ENCODE data around the gene BCL10. TPM values are rescaled to one million over a fixed set of nuclear protein-coding genes. Genes with fewer than 3 reads are reported as not detected.

The BCL10 gene
- total RNA-seq, 1 experiment from 2014 or later, result 43.9 TPM

DNA sequence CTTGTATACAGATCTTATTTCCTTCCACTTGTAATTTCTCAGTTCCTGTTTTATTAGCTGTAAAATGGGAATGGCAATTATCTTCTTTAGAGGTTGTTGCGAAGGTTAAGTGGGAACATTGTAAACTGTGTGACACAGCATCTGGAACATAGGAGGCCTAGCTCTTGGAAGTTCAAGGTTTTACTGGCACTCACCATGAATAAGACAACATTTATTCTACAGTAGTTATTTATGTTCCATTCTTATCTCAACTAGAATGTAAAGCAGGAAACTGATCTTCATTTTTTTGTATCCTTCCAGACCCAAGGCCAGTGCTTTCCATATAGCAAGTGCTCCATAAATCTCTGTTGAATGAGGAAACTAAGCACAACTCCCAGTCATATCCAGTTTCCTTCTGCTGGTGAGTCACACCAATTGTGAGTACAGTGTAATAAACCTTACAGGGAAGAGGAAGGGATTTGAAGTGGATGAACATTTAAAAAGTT lies 1.4 kb downstream of the BCL10 start:
- no peaks in the 10 kb centered on the region for H3K9me3 Mint-ChIP-seq (ENCODE audit: unreplicated experiment)
- peaks cover 17% of the 10 kb centered on the region for H3K36me3 Mint-ChIP-seq (ENCODE audit: insufficient read depth, unreplicated experiment)
- H3K4me3 Mint-ChIP-seq (ENCODE audit: unreplicated experiment), result peak overlapping the region; percentile 77
- no peaks in the 10 kb centered on the region for H3K27me3 Mint-ChIP-seq (ENCODE audit: insufficient read depth, unreplicated experiment)
- CTCF ChIA-PET, result interaction anchor here (0.9 to 4.0 kb wide), 4 partner anchors 12 to 297 kb away, joined by 3 to 42 read pairs (median 6); partner anchors contain the start of gene C1orf52
- no TSS peak for BruUV-seq (replicated peaks)
- DNase-seq (ENCODE audit: unreplicated experiment), result peak; percentile 78
- peaks cover 38% of the 10 kb centered on the region for H3K4me1 Mint-ChIP-seq (ENCODE audit: insufficient read depth, unreplicated experiment)
- POLR2A ChIA-PET, result interaction anchor here (0.8 to 12.8 kb wide), 14 partner anchors 7 to 1149 kb away, joined by 3 to 271 read pairs (median 8); partner anchors contain the start of genes C1orf52, CCN1, CLCA2 and DDAH1
- H3K27ac Mint-ChIP-seq (ENCODE audit: low read depth, unreplicated experiment), result peak overlapping the region; percentile 85
- TF ChIP-seq, protein P1, sequence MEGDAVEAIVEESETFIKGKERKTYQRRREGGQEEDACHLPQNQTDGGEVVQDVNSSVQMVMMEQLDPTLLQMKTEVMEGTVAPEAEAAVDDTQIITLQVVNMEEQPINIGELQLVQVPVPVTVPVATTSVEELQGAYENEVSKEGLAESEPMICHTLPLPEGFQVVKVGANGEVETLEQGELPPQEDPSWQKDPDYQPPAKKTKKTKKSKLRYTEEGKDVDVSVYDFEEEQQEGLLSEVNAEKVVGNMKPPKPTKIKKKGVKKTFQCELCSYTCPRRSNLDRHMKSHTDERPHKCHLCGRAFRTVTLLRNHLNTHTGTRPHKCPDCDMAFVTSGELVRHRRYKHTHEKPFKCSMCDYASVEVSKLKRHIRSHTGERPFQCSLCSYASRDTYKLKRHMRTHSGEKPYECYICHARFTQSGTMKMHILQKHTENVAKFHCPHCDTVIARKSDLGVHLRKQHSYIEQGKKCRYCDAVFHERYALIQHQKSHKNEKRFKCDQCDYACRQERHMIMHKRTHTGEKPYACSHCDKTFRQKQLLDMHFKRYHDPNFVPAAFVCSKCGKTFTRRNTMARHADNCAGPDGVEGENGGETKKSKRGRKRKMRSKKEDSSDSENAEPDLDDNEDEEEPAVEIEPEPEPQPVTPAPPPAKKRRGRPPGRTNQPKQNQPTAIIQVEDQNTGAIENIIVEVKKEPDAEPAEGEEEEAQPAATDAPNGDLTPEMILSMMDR (IDR thresholded peaks at IDR 0.05; ENCODE audit: unreplicated experiment), result no peak
- intact Hi-C loops (cut with micrococcal nuclease), result loop anchor here (1.0 kb wide), 1 partner anchor 16 kb away; the partner anchor contains the start of gene C1orf52

DNA sequence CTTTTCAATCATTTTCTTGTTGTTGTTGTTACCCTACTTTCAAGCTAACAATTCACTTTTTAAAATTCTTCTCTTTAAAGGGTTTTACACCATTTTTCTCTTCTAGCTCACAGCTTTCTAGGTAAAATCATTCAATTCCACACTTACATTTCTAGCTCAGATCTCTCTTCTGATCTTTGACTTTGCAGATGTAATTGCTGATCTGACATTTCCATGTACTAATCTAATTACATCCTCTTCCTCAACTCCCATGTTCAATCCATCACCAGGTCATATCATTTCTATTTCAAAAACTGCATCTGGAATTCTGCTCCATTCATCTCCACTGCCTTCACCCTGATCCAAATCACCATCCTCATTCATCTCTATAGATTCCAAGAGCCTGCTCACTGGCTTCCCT lies 3.0 kb downstream of the BCL10 start:
- peaks cover 33% of the 10 kb centered on the region for H3K36me3 Mint-ChIP-seq (ENCODE audit: insufficient read depth, unreplicated experiment)
- no peak for DNase-seq (ENCODE audit: unreplicated experiment)
- H3K9me3 Mint-ChIP-seq (ENCODE audit: unreplicated experiment), result no peaks in the 10 kb centered on the region
- TF ChIP-seq, protein P1 (IDR thresholded peaks at IDR 0.05; ENCODE audit: unreplicated experiment), result no peak
- no TSS peak for BruUV-seq (replicated peaks)
- intact Hi-C loops (cut with micrococcal nuclease), result no loop called here
- CTCF ChIA-PET, result interaction anchor here (0.7 to 1.8 kb wide), 4 partner anchors 10 to 136 kb away, joined by 3 to 18 read pairs (median 4); partner anchors contain the start of gene C1orf52
- H3K4me1 Mint-ChIP-seq (ENCODE audit: insufficient read depth, unreplicated experiment), result peaks cover 25% of the 10 kb centered on the region
- no peak overlapping the region for H3K27ac Mint-ChIP-seq (ENCODE audit: low read depth, unreplicated experiment)
- POLR2A ChIA-PET, result interaction anchor here (0.7 to 12.8 kb wide), 3 partner anchors 12 to 73 kb away, joined by 3 to 271 read pairs (median 131); partner anchors contain the start of gene C1orf52
- H3K27me3 Mint-ChIP-seq (ENCODE audit: insufficient read depth, unreplicated experiment), result no peaks in the 10 kb centered on the region
- H3K4me3 Mint-ChIP-seq (ENCODE audit: unreplicated experiment), result peak overlapping the region; percentile 77

DNA sequence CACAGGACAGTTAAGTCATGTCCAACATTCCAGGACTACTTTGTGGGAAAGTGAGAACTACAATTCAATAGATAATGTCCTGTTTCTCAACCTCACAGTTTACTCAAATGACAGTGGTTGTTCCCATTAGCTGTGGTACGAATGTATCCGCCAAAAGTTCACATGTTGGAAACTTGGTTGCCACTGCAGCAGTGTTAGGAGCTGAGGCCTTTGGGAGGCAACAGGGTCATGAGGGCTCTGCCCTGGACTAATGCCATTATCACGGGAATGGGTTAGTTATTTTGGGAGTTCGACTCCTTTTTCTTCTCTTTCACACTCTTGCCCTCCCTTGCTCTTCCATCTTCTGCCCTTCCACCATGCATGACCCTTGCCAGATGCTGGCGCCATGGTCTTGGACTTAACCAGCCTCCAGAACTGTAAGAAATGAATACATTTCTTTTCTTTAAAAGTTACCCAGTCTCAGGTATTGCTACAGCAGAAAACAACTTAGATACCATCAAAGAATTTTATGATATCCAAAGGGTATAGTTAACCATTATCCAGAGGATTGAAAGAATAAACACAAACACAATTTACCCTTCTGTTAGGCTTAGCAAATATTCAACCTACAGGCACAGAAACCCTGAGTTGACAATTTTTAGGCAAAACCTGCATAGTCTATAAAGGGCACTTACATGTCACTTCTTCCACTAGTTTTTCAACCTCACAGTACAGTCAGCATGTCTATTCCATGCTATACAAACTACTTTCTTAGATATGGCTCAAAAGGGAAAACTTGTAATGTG lies 7.4 kb downstream of the BCL10 start:
- Mint-ChIP-seq H3K4me3 (ENCODE audit: unreplicated experiment) (no peak overlapping the region), H3K9me3 (ENCODE audit: unreplicated experiment) (no peaks in the 10 kb centered on the region), H3K27me3 (ENCODE audit: insufficient read depth, unreplicated experiment) (no peaks in the 10 kb centered on the region)

More for the DNA sequence above, 7.4 kb downstream of the BCL10 start:
- intact Hi-C loops (cut with micrococcal nuclease), result no loop called here
- no peak overlapping the region for H3K27ac Mint-ChIP-seq (ENCODE audit: low read depth, unreplicated experiment)
- POLR2A ChIA-PET, result no interaction called here
- peaks cover 26% of the 10 kb centered on the region for H3K4me1 Mint-ChIP-seq (ENCODE audit: insufficient read depth, unreplicated experiment)
- BruUV-seq (replicated peaks), result no TSS peak
- no peak for DNase-seq (ENCODE audit: unreplicated experiment)
- TF ChIP-seq, protein P1 (IDR thresholded peaks at IDR 0.05; ENCODE audit: unreplicated experiment), result no peak
- peaks cover 77% of the 10 kb centered on the region for H3K36me3 Mint-ChIP-seq (ENCODE audit: insufficient read depth, unreplicated experiment)
- CTCF ChIA-PET, result interaction anchor here (0.5 to 2.5 kb wide), 4 partner anchors 9 to 331 kb away, joined by 3 to 11 read pairs (median 7); partner anchors contain the start of gene C1orf52
